ENCODE results near the gene DNPH1.

The DNPH1 gene

GRCh38 chr6:43240950-43241349 lies 11.7 kb upstream of the DNPH1 start:
- no peak for TF ChIP-seq CTCF (IDR thresholded peaks at IDR 0.05; ENCODE audit: low read depth, low read length)
- DNase-seq (ENCODE audit: low read depth, low spot score), result no peak
- in situ Hi-C loops (cut with HindIII; ENCODE audit: low sequenced_read_pairs), result no loop called here
- no peak overlapping the region for H3K4me3 ChIP-seq (ENCODE audit: low read depth, low read length)

DNA sequence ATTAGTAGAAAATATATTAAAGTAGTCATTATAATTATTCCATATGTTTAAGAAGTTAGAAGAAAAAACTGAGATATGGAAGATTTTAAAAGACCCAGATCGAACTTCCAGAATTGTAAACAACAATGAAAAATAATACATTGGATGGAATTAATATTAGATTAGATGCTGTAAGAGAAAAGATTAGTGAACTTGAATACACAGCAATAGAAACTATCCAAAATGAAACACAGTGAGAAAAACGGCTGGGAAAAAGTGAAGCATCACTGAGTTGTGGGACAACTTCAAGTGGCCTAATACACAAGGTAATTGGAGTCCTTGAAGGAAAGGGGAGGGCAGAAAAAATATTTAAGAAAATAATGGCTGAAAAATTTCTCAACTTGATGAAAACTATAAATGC lies 9.8 kb upstream of the DNPH1 start:
- in situ Hi-C loops (cut with HindIII; ENCODE audit: low sequenced_read_pairs), result no loop called here
- DNase-seq (ENCODE audit: low read depth, low spot score), result no peak
- no peak overlapping the region for H3K4me3 ChIP-seq (ENCODE audit: low read depth, low read length)
- no peak for TF ChIP-seq CTCF (IDR thresholded peaks at IDR 0.05; ENCODE audit: low read depth, low read length)

GRCh38 chr6:43235841-43236240 lies 6.6 kb upstream of the DNPH1 start:
- TF ChIP-seq CTCF (IDR thresholded peaks at IDR 0.05; ENCODE audit: low read depth, low read length), result no peak
- no peak overlapping the region for H3K4me3 ChIP-seq (ENCODE audit: low read depth, low read length)
- in situ Hi-C loops (cut with HindIII; ENCODE audit: low sequenced_read_pairs), result no loop called here
- no peak for DNase-seq (ENCODE audit: low read depth, low spot score)

GRCh38 chr6:43231735-43232450 lies 2.6 kb upstream of the DNPH1 start:
- H3K4me3 ChIP-seq (ENCODE audit: low read depth, low read length), result no peak overlapping the region
- DNase-seq (ENCODE audit: low read depth, low spot score), result no peak
- TF ChIP-seq CTCF (IDR thresholded peaks at IDR 0.05; ENCODE audit: low read depth, low read length), result no peak
- in situ Hi-C loops (cut with HindIII; ENCODE audit: low sequenced_read_pairs), result no loop called here

DNA sequence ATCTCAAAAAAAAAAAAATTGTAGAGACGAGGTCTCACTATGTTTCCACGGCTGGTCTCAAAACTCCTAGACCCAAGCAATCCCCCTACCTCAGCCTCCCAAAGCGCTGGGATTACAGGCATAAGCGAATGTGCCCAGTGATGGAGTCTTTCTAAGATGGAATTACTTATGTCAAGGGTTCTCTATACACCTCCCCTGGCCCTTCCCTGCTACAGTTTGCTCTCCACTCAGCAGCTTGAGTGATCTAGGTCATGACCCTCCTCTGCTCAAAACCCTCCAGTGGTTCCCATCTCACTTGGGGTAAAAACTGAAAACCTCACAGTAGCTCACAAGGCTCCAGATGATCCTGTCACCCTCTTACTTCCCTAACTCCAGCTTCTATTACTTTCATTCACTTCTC lies 1.8 kb upstream of the DNPH1 start:
- no peak for DNase-seq (ENCODE audit: low read depth, low spot score)
- no peak for TF ChIP-seq CTCF (IDR thresholded peaks at IDR 0.05; ENCODE audit: low read depth, low read length)
- in situ Hi-C loops (cut with HindIII; ENCODE audit: low sequenced_read_pairs), result no loop called here
- H3K4me3 ChIP-seq (ENCODE audit: low read depth, low read length), result no peak overlapping the region

DNA sequence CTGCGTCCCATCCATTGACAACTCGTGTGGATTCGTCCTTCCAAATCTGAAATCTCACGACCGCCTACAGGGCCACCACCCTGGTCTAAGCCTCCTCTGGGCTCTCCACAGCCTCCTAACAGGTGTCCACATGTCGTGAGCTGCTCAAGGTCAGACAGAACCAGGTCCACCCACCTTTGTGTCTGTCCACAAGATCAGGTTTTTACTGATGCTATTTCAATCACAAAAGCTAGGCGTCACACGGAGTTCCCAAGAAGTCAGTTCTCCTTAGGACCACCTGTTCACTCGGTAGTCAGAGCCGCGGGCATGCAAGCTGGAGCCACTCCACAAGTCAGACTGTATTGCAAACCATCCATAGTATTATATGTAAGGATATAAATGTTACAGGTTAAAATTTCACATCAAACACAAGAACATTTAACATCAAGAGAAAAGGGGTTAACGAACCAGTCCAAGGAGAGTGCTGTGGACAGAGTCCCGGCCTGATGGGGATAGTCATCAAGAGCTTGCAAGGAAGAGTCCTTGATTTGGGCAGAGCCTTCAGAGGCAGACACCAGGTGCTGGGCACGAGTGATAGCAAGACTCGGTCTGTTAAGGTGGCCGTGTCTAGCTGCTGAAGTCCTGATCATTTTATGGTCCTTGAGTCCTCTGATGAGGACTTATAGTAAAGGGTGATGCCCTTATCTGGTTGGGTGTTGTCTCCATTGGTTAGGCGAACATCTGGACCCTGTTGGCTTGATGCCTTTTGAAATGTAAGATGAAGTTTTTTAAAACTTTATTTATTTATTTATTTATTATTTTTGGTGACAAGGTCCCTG lies 731 bp upstream of the DNPH1 start:
- in situ Hi-C loops (cut with HindIII; ENCODE audit: low sequenced_read_pairs), result no loop called here
- no peak overlapping the region for H3K4me3 ChIP-seq (ENCODE audit: low read depth, low read length)
- DNase-seq (ENCODE audit: low read depth, low spot score), result no peak
- TF ChIP-seq CTCF (IDR thresholded peaks at IDR 0.05; ENCODE audit: low read depth, low read length), result no peak

Data from astrocyte of the spinal cord (primary cell).